GM21381 (cell line): ENCODE measurements around the gene FTCD.
"Not testable (repeated sequence)": the region's sequence is repeated elsewhere in the genome, so short reads cannot be mapped to it uniquely, and the experiment has no call there.

ENCODE experiments used
- ATAC-seq: cut with Tn5 transposase; IDR thresholded peaks from one replicate; pipeline ENCODE4 v1.9.1; 2021; ENCODE audit warnings: mild to moderate bottlenecking, moderate library complexity; ENCODE audit not compliant: unreplicated experiment

FTCD gene, protein sequence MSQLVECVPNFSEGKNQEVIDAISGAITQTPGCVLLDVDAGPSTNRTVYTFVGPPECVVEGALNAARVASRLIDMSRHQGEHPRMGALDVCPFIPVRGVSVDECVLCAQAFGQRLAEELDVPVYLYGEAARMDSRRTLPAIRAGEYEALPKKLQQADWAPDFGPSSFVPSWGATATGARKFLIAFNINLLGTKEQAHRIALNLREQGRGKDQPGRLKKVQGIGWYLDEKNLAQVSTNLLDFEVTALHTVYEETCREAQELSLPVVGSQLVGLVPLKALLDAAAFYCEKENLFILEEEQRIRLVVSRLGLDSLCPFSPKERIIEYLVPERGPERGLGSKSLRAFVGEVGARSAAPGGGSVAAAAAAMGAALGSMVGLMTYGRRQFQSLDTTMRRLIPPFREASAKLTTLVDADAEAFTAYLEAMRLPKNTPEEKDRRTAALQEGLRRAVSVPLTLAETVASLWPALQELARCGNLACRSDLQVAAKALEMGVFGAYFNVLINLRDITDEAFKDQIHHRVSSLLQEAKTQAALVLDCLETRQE

GRCh38 chr21:46155514-46156377 lies at the start of gene FTCD:
Gene FTCD, minus strand, starts transcription at chr21:46155579. Its CDS starts 56 bp downstream, at chr21:46155523.
- ATAC-seq: no peak

GRCh38 chr21:46205166-46205565 lies 49.8 kb upstream of the FTCD start:
- no peak for ATAC-seq

GRCh38 chr21:46203203-46203600 lies 47.8 kb upstream of the FTCD start:
- ATAC-seq: no peak

GRCh38 chr21:46202592-46203202 lies 47.3 kb upstream of the FTCD start:
- no peak for ATAC-seq

- not testable (repeated sequence) for ATAC-seq
Observed at GRCh38 chr21:46200877-46201803, 45.8 kb upstream of the FTCD start.

DNA sequence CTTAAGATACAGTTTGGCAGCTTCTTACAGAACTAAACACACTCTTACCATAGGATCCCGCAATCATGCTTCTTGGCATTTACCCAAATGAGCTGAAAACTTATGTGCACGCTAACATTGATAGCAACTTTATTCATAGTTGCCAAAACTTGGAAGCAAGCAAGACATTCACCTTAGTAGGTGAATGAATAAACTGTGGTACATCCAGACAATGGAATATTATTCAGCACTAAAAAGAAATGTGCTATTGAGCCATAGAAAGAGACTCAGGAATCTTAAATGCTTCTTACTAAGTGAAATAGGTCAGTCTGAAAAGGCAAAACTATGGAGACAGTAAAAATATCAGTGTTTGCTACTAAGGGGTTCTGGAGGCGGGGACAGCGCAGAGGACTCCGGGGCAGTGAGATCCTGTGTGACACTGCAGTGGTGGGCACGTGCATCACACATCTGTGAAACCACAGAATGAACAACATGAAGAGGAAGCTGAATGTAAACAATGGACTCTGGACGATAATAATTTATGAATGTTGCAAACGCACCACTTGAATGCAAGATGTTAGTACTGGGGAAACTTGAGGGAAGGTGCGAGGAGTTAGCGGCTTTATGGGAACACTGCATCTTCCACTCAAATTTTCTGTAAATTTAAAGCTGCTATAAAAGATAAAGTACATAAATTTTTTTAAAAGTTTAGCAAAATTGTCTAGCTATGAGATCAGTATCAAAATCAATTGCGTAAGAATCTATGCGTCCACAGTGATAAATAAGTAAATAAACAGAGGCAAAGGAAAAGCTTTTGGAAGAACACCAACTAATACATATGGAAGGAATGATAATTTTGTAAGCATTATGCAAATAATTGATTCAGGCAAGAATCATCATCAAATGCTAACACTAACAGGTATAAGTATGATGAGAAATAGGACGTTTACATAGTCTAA lies 44.3 kb upstream of the FTCD start:
- no peak for ATAC-seq

GRCh38 chr21:46196733-46197132 lies 41.4 kb upstream of the FTCD start:
- ATAC-seq: no peak

DNA sequence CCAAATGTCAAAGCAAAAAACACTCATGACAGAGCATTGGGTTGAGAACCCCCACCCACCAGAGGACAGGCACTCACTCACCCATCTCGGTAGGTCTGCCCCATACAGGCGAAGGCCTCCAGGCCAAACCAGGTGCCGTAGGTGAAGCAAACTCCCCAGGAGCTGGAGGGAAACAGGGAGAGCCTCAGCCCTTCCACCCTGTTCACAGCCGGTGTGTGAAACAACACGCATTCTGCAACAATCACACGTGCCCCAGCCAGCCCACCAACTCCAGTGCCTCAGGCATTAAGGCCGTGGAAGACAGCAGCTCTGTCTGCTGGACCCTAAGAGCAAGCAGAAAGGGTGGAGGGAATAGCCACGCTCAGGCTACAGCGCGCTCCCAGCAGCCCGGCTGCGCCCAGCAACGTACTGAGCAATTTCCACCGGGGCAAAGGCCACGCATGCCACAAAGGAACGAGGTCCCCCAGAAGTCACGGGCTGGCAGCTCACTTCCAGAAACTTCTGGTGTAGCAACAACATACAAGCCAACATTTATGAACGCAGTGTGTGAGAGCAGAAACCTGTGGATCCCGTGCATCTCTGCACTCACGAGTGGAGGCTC lies 40.3 kb upstream of the FTCD start:
- no peak for ATAC-seq

DNA sequence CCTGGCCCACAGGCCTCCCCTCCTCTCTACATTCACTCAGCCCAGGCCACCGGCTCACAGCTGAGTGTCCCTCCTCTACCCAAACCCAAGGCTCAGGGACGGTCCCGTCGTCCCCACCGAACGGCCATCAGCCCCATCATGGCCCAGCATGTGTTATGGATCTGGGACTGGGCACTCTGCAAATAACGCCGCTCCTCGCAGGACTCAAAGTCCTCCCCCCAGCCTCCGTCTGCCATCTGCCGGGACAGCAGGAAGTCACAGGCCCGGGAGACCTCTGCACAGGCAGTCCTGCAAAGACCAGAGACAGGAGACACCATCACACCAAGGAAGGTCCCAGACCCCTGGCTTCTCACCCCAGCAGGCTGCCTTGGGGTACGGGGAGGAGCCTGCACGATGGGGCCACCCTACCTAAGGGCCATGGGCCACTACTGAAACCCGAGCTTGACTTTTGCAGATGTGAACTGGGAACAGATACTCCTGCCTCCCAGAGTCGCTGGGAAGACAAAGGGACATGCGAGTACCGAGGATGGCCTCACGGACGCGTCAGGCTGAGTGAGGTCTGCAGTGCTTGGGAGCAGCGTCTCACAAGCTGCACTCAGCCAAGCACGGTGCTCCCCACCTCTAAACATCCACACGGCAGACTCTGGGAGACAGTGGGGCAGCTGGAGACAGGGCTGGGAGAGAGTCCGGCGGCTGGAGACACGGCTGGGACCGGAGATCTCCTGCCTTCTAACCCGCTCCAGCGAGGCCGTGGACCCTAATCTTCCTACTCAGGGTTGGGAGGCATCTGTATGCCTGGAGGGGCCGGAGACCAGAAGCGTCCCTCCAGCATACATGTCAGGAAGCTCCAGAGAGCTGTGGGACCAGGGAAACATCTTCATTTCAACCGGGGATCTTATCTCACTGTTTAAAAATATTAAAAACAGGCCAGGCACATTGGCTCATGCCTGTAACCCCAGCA lies 39.3 kb upstream of the FTCD start:
- ATAC-seq: no peak

- ATAC-seq: no peak
Observed at GRCh38 chr21:46193829-46194373, 38.5 kb upstream of the FTCD start.

GRCh38 chr21:46191686-46192575 lies 36.6 kb upstream of the FTCD start:
- no peak for ATAC-seq

DNA sequence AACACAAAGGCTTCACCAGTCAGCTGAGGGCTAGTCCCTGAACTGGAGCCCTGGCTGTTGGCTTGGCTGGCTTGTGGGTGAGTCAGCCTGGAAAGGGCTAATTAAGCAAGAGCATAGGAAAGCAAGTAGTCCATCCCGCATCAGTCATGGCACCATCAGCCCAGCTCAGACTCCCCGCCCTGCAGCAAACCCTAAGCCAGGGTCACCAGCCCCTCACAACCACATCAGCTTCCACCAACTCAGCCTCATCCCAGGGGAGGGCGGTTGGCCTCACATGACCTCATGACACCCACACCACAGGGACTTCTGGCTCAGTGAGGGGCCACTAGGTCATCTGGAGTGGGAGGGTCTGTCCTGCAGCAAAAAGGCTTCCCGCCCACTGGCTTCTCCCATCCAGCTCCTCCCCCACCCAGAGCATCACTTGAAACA lies 35.9 kb upstream of the FTCD start:
- ATAC-seq: no peak

GRCh38 chr21:46190491-46191131 lies 35.2 kb upstream of the FTCD start:
- ATAC-seq: no peak

GRCh38 chr21:46189959-46190490 lies 34.6 kb upstream of the FTCD start:
- ATAC-seq: no peak

DNA sequence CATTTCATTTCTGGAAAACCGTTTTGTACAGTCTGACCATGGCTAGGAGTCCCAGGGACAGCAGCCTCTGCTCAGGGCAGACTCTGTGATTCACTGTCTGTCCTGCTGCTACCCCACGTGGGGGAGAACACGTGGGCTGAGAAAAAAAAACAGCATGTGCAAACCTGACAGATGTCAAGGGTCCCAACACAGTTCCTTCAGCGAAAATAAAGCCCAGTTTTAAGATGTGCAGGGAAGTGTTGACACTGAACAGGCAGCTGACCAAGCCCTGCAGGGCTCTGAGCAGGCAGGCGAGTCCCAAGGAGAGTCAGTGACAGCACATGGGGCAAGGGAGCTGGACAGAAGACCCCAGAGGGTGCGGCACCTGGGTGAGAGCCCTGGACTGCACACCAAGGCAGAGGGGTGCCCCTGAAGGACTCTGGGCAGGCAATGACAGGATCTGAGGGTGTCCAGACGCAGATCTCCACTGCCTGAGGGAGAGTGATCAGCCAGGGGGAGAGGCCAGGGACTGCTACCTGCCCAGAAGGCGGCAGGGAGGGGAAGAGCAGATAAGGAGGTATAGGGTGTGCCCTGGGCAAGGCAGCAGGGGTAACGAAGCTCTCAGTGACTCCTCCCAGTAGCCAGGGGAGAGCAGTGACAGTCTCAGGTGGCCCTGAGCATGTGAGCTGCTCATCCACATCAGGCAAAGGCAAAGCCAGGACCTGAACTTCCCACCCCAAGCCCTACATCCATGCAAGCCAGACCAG lies 34.0 kb upstream of the FTCD start:
- ATAC-seq: no peak
